Ectodermal cell (in vitro differentiated cells): ENCODE data around the gene ANKDD1B. TPM values are rescaled to one million over a fixed set of nuclear protein-coding genes. Genes with fewer than 3 reads are reported as not detected.
"Not testable (repeated sequence)": the region's sequence is repeated elsewhere in the genome, so short reads cannot be mapped to it uniquely, and the experiment has no call there.

ENCODE experiments used
- H3K27ac ChIP-seq: 2 replicates; pipeline ENCODE4 v1.7.0; 2013; ENCODE audit warnings: mild to moderate bottlenecking, low read depth, low read length; ENCODE audit not compliant: insufficient read depth, poor library complexity, severe bottlenecking
- H3K27me3 ChIP-seq: 2 replicates; pipeline ENCODE4 v1.7.0; 2013; ENCODE audit warnings: mild to moderate bottlenecking, low read length; ENCODE audit not compliant: insufficient read depth, control insufficient read depth, poor library complexity, severe bottlenecking
- H3K36me3 ChIP-seq: one replicate; pipeline ENCODE4 v1.7.0; 2013; ENCODE audit warnings: low read length; ENCODE audit not compliant: control insufficient read depth, insufficient read depth
- H3K4me1 ChIP-seq: one replicate; pipeline ENCODE4 v1.7.0; 2013; ENCODE audit warnings: low read length; ENCODE audit not compliant: control insufficient read depth, insufficient read depth
- H3K4me3 ChIP-seq: 2 replicates; pipeline ENCODE4 v1.7.0; 2013; ENCODE audit warnings: low read depth, low read length, control low read depth; ENCODE audit not compliant: insufficient read depth
- H3K9me3 ChIP-seq: 2 replicates; pipeline ENCODE4 v1.7.0; 2013; ENCODE audit warnings: mild to moderate bottlenecking, low read length, moderate library complexity; ENCODE audit not compliant: control insufficient read depth
- WGBS, 2 experiments: methylation state at CpG; one replicate each; pipeline ENCODE4 v1.1.7; 2013; ENCODE audit warnings: missing lambda C conversion rate in 2 of 2; 5-methylcytosine and 5-hydroxymethylcytosine counted together
- polyA plus RNA-seq, 4 experiments: library from polyadenylated mRNA; stranded (reverse); fragments of 50-300 nt; gene quantifications; one replicate each; pipeline ENCODE4 v1.2.3, GENCODE V29; 2013

Gene ANKDD1B
- not detected for polyA plus RNA-seq (2013, experiment 1 of 4)
- polyA plus RNA-seq (2013, experiment 2 of 4), result 0.16 TPM
- polyA plus RNA-seq (2013, experiment 3 of 4), result 0.16 TPM
- 0.16 TPM for polyA plus RNA-seq (2013, experiment 4 of 4)

- Histone ChIP-seq H3K9me3 (no peaks in the 10 kb centered on the region), H3K27me3 (peaks cover 15% of the 10 kb centered on the region), H3K4me1 (peaks cover 11% of the 10 kb centered on the region), H3K36me3 (no peaks in the 10 kb centered on the region), H3K4me3 (peak within 1 kb of the TSS; percentile 46), H3K27ac (no peak within 1 kb of the TSS)
- 40 to 41% methylated on average over 51 to 52 of the region's 52 CpGs for WGBS, 2 experiments
Measured at GRCh38 chr5:75611311-75612225, at the start of gene ANKDD1B. Gene ANKDD1B (plus strand): TSS chr5:75611453. CDS start chr5:75611635, 182 bp downstream.

DNA sequence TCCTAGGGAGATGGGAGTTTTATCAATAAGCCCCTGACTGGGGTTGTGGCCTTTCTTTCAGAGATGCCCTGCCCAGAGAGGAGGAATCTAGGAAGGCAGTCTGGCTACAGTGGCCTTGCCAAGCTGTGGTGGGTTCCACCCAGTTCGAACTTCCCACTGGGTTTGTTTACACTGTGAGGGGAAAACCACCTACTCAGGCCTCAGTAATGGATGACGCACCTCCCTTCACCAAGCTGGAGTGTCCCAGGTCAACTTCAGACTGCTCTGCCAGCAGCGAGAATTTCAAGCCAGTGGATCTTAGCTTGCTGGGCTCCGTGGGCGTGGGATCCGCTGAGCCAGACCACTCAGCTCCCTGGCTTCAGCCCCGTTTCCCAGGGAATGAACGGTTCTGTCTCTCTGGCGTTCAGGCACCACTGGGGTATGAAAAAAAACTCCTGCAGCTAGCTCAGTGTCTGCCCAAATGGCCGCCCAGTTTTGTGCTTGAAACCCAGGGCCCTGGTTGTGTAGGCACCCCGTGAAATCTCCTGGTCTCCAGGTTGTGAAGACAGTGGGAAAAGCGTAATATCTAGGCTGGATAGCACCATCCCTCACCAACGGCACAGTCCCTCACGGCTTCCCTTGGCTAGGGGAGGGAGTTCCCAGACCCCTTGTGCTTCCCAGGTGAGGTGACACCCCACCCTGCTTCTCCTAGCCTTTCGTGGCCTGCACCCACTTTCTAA lies 45.1 kb upstream of the ANKDD1B start:
- not testable (repeated sequence) for H3K9me3 ChIP-seq, H3K4me1 ChIP-seq, H3K27me3 ChIP-seq, H3K4me3 ChIP-seq, H3K36me3 ChIP-seq
- 91 to 92% methylated on average over 15 of the region's 15 CpGs for WGBS, 2 experiments
- H3K27ac ChIP-seq, result peak overlapping the region; percentile 22

- Histone ChIP-seq H3K4me3 (no peak overlapping the region), H3K9me3 (no peaks in the 10 kb centered on the region), H3K27ac (peak overlapping the region; percentile 22), H3K4me1 (peaks cover 8% of the 10 kb centered on the region), H3K36me3 (peaks cover 7% of the 10 kb centered on the region), H3K27me3 (no peaks in the 10 kb centered on the region)
- WGBS, 2 experiments, result 73 to 84% methylated on average over 6 of the region's 6 CpGs
Measured at GRCh38 chr5:75566710-75567309, 44.4 kb upstream of the ANKDD1B start.

- Histone ChIP-seq H3K36me3 (peaks cover 7% of the 10 kb centered on the region), H3K4me1 (peaks cover 8% of the 10 kb centered on the region), H3K27me3 (no peaks in the 10 kb centered on the region), H3K27ac (peak overlapping the region; percentile 50), H3K9me3 (no peaks in the 10 kb centered on the region), H3K4me3 (no peak overlapping the region)
- WGBS, 2 experiments, result 81 to 87% methylated on average over 2 of the region's 2 CpGs
Measured at GRCh38 chr5:75567710-75568109, 43.5 kb upstream of the ANKDD1B start.

DNA sequence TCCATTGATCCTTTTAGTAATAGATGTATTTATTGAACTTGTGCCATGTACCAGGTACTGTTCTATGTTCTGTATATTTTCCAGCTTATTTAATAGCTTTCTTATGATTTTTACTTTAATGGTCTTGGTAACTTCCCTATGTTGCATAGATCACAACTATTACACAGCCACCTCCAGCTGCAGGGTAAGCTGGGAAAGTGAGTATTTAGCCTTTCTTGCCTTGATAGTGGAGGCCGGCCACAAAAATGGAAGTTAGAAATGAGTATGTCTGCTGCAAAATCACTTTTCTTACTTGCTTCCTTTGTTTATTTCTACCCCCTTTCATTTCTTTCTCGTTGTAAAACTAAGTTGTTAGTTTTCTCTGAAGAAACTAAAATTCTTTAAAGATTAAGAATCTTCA lies 43.1 kb upstream of the ANKDD1B start:
- H3K27ac ChIP-seq, result peak overlapping the region; percentile 36
- H3K4me1 ChIP-seq, result peaks cover 8% of the 10 kb centered on the region
- peaks cover 7% of the 10 kb centered on the region for H3K36me3 ChIP-seq
- 100% methylated on average over 1 of the region's 2 CpGs; no CpG with 5 or more reads in 1 of the 2 experiments for WGBS, 2 experiments
- no peak overlapping the region for H3K4me3 ChIP-seq
- no peaks in the 10 kb centered on the region for H3K27me3 ChIP-seq
- no peaks in the 10 kb centered on the region for H3K9me3 ChIP-seq

DNA sequence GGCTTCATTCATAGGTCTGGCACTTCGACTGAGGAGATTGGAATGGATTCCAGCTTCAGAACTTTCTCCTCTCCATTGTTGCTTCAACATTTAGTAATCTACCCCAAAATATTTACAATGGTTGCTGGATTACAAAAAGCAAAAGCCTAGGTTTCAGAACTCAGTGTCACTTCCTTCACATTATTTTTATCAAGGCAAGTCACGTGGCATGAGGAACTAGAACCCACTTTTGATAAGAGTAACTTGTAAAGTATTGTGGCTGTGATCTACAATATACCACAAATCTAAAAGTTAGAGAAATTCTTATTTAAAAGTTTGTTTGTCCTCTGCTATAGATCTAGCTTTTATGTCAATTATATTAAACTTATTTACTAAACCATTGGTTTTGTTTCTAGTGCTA lies 39.7 kb upstream of the ANKDD1B start:
- peaks cover 7% of the 10 kb centered on the region for H3K4me1 ChIP-seq
- no peak overlapping the region for H3K4me3 ChIP-seq
- no peaks in the 10 kb centered on the region for H3K9me3 ChIP-seq
- no peak overlapping the region for H3K27ac ChIP-seq
- 97 to 100% methylated on average over 1 of the region's 2 CpGs for WGBS, 2 experiments
- no peaks in the 10 kb centered on the region for H3K36me3 ChIP-seq
- no peaks in the 10 kb centered on the region for H3K27me3 ChIP-seq

- Histone ChIP-seq H3K27me3 (no peaks in the 10 kb centered on the region), H3K4me3 (no peak overlapping the region), H3K4me1 (no peaks in the 10 kb centered on the region), H3K36me3 (no peaks in the 10 kb centered on the region), H3K27ac (peak overlapping the region; percentile 23), H3K9me3 (no peaks in the 10 kb centered on the region)
- 93 to 94% methylated on average over 3 of the region's 3 CpGs for WGBS, 2 experiments
Measured at GRCh38 chr5:75574791-75575190, 36.5 kb upstream of the ANKDD1B start.

- not testable (repeated sequence) for H3K36me3 ChIP-seq, H3K9me3 ChIP-seq, H3K4me1 ChIP-seq, H3K27me3 ChIP-seq, H3K27ac ChIP-seq, H3K4me3 ChIP-seq
- 90 to 96% methylated on average over 6 to 8 of the region's 8 CpGs for WGBS, 2 experiments
Measured at GRCh38 chr5:75578280-75578679, 33.0 kb upstream of the ANKDD1B start.

- WGBS, 2 experiments, result 95 to 100% methylated on average over 1 to 2 of the region's 2 CpGs
- H3K27ac ChIP-seq, result no peak overlapping the region
- peaks cover 10% of the 10 kb centered on the region for H3K36me3 ChIP-seq
- no peaks in the 10 kb centered on the region for H3K9me3 ChIP-seq
- H3K4me3 ChIP-seq, result no peak overlapping the region
- H3K27me3 ChIP-seq, result no peaks in the 10 kb centered on the region
- H3K4me1 ChIP-seq, result peaks cover 5% of the 10 kb centered on the region
Measured at GRCh38 chr5:75584641-75585040, 26.6 kb upstream of the ANKDD1B start.

- no peaks in the 10 kb centered on the region for H3K9me3 ChIP-seq
- peaks cover 7% of the 10 kb centered on the region for H3K36me3 ChIP-seq
- H3K27ac ChIP-seq, result no peak overlapping the region
- 52 to 58% methylated on average over 2 to 3 of the region's 3 CpGs for WGBS, 2 experiments
- no peaks in the 10 kb centered on the region for H3K27me3 ChIP-seq
- H3K4me3 ChIP-seq, result no peak overlapping the region
- peaks cover 5% of the 10 kb centered on the region for H3K4me1 ChIP-seq
Measured at GRCh38 chr5:75588666-75589065, 22.6 kb upstream of the ANKDD1B start.
